COLO829 (cell line): ENCODE data around the gene RNF227.

Source experiments
- DNase-seq: peaks from one replicate; pipeline ENCODE4 v3.0.0; 2012; ENCODE audit warnings: low spot score

The RNF227 gene

DNA sequence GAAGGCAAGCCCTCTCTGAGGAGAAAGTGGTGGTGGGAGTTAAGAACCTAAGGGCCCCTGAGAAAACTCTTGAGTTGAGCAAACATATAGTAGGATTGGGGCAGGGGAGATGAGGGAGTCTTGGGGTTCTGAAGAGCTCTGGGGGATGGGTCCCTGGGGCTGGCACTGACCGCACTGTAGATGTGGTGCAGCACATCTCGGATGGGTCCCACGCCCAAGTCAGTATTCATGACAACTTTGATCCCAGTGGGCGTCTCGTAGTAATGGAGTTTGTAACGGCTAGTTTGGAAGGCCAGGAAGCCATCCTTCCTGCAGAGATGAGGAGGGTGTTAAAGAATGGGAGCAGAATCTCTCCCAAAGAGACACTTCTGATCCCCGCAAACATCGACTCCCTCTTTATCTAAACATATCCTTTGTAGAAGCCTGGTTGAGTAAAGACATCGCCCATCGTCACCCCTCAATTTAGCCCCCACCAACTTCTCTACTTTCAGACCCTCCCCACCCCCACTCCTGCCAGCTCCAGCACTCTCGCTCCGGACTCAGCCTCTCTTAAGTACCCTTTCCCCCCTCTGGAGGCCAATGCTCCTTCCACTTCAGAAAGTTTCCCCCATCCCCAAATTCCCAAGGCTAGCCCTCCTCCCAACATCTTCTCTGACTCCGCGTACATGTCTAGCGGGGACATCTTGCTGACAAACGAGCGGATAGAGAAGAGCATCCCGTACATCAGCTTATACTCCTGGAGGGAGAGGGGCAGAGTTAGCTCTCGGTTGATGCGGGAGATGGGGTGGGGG lies 14.9 kb upstream of the RNF227 start:
- DNase-seq, result no peak

GRCh38 chr17:7929158-7930023 lies 13.3 kb upstream of the RNF227 start, which contains the start of gene KCNAB3:
KCNAB3 (minus strand) TSS chr17:7929856; CDS start chr17:7929435, 421 bp downstream.
- peak; percentile 93 for DNase-seq

- DNase-seq, result no peak
Measured at GRCh38 chr17:7927596-7927995, 11.5 kb upstream of the RNF227 start.

GRCh38 chr17:7922845-7923628 lies 6.9 kb upstream of the RNF227 start:
- peak; percentile 73 for DNase-seq

DNA sequence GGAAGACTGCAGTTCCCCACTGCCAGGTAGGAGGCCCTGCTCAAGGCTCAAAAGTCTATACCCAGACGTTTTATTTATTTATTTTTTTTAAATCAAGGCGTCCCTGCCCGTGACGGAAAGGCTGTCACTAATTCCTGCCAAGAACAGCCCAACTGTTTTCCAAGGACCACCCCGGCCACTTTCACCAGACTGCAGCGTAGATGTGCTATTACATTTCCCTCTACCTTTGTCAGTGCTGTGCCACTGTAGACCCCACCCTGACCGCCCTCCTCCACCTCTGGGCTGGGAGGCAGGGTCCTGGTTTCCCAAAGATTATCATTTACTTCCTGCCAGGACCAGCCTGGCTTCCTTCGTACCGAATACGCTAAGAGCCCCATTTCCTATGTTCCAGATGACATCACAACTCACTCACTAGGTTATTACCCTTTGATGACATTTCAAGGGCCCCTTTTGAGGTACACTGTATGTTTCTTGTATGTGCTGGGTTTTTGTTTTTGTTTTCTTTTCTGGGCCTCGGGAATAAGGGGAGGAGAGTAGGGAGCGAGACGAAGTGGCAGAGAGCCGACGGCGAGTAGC lies 6.3 kb upstream of the RNF227 start:
- DNase-seq, result no peak

DNA sequence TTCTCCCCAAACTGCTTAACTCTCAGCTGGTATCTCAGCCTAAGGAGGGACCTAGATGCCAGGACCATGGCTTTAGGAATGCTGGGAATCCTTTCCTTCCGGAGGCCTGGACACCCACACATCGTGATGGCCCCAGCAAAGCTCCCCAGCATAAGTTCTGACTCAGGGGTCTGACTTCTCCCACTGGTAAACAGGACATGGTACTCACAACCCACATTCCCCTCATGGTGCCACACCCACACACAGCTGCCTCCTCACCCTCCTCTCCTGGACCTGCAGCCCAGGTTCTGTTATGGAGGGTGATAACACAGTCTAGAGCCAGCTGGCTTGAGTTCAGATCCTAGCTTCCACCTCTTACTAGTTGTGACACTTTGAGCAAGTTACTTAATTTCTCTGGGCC lies 719 bp upstream of the RNF227 start:
- DNase-seq, result no peak

DNA sequence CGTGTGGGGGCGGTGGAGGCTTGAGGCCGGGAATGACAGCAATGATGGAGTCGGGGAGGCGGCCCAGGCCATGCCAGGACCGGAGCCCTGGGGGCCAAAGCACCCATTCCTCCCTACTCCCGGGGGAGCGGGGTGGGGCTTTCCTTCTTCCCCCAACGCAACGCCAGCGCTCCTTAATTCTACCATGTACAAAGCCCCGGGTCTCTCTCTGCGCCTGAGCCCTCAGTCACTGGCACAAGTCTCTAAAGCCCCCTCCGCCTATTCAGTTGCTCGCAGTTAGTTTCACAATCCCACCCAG lies 245 bp upstream of the RNF227 start:
- DNase-seq, result no peak

DNA sequence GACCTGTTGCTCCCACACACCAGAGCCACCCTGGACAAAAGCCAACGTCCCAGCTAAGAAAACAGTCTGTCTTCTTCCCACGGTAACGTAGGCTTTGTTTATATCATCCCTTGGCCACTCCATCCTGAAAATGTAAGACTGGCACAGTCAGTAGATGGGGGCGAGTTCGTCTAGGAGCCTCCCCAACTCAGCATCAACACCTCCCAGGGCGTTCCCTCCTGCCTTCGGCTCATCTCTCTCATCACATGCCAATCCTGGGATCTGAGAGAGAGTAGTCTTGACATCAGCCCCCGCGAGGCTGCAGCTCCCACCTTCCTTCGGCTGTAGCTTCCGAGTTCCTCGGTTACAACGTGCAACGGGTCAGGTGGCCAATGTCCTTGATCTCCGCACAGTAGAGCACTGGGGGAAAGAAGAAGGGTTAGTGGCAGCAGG lies 894 bp downstream of the RNF227 start:
- DNase-seq, result no peak

DNA sequence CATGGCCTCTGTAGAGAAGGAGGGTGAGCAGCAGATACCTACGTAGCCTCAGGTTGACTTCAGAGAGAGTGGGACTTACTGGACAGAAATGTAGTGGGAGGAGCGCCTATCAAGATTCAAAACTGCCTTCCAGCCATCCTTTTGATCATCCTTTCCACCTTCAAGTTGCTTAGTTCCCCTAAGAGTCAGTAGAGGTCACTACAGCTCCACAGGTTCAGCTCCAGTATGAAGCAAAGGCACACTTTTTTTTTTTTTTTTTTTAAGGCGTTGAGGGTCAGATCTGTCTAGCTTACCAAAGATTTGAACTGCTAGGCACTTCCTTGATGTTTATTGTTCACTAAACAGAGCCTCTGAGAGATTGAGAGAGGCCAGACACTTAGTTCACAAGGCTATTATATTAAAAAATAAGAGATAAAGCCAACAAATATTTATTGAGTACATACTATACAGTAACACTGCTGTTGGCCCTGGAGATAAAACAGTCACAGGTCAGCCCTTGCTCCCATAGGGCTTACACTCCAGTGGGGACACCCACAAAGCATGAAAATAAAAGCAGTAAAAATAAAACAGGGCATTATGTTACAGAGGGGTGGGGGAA lies 3.1 kb downstream of the RNF227 start:
- peak; percentile 70 for DNase-seq

- DNase-seq, result no peak
Measured at GRCh38 chr17:7911116-7911515, 5.0 kb downstream of the RNF227 start.

- no peak for DNase-seq
Measured at GRCh38 chr17:7910711-7911110, 5.4 kb downstream of the RNF227 start.

DNA sequence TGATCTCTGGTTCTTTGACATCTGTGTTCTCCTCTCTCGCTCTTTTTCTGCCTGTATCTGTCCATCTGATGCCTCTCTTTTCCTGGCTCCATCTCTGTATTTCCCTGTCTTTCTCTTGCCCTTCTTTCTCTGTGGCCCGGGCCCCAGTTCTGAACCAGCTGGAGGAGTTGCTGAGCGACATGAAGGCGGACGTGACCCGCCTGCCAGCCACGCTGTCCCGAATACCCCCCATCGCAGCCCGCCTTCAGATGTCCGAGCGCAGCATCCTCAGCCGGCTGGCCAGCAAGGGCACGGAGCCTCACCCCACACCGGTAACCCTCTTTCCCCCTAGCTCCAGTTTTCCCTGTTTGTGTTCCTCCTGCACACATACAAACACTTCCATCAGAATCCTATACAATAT lies 5.8 kb downstream of the RNF227 start:
- no peak for DNase-seq

GRCh38 chr17:7909089-7909488 lies 7.0 kb downstream of the RNF227 start:
- DNase-seq, result no peak

DNA sequence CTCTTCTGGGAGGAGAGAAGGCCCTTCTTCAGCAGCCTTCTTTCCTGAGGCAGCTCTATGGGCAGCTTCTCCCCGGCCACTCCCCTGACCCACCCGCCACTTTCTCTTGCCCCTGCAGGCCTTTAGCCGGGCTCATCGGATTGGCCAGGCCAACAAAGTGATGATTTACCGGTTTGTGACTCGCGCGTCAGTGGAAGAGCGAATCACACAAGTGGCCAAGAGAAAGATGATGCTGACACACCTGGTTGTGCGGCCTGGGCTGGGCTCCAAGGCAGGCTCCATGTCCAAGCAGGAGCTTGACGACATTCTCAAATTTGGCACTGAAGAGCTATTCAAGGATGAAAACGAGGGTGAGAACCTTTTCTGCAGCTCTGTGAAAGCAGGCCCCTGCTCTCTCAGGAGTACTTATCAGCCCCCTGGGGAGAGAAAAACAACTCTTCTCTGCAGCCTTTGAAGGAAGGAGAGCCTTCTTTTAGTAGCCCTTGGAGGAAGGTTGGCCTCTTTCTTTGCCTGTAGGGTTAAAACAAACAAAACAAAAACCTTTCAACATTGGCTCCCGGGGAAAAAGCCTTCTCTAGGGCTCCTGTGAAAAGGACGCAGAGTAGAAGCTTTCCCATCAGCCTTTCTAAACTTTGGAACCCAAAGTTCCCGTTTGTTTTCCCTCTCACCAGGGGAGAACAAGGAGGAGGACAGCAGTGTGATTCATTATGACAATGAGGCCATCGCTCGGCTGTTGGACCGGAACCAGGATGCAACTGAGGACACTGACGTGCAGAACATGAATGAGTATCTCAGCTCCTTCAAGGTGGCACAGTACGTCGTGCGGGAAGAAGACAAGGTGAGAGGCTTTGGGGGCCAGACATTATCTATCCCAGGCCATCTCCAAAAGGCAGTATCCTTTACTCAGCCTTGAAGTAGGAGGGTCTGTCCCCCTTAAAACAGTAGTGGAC lies 12.7 kb downstream of the RNF227 start:
- no peak for DNase-seq

DNA sequence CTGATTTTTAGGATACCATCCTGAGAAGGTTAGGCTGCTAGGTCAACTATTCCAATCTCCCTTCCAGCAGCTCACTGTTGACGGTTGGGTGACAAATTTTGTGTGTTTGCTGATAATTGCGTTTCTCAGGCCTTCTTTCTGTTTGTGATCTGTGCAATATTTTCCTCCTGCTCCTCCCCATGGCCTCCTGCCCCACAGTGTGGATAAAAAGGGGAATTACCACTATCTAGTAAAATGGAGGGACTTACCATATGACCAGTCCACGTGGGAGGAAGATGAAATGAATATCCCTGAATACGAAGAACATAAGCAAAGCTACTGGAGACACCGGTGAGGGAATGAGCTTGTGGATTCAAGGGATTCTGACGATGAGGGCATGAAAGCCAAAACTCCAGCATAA lies 18.3 kb downstream of the RNF227 start:
- peak; percentile 76 for DNase-seq

DNA sequence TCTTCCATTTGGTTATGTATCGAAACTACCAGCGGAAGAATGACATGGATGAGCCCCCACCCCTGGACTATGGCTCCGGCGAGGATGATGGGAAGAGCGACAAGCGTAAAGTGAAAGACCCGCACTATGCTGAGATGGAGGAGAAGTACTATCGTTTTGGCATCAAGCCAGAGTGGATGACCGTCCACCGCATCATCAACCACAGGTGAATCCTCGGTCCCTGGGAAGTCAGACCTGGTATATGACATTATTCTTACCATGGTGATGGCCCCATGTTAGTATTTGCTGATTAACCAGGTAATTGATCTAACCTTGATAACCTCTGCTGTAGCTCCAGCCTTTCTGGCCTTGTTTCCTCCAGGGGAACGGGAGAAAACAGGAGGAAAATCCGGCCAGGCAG lies 19.0 kb downstream of the RNF227 start:
- no peak for DNase-seq

- DNase-seq, result no peak
Measured at GRCh38 chr17:7894866-7895265, 21.2 kb downstream of the RNF227 start.

DNA sequence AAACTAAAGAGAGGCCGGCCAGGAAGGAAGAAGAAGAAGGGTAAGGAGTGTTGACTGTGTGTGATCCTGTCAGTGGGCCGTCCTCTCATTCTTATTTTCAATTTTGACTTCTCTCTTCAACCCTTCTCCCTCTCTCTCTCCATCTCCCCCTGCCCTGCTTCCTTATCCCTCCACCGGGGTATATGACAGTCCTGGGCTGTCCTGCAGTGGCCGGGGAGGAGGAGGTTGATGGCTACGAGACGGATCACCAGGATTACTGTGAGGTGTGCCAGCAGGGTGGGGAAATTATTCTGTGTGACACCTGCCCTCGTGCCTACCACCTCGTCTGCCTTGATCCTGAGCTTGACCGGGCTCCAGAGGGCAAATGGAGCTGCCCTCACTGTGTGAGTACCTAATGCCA lies 21.9 kb downstream of the RNF227 start:
- no peak for DNase-seq

GRCh38 chr17:7893187-7893880 lies 22.8 kb downstream of the RNF227 start:
- no peak for DNase-seq
